ENCODE data around the gene GNAI3.

The GNAI3 gene

DNA sequence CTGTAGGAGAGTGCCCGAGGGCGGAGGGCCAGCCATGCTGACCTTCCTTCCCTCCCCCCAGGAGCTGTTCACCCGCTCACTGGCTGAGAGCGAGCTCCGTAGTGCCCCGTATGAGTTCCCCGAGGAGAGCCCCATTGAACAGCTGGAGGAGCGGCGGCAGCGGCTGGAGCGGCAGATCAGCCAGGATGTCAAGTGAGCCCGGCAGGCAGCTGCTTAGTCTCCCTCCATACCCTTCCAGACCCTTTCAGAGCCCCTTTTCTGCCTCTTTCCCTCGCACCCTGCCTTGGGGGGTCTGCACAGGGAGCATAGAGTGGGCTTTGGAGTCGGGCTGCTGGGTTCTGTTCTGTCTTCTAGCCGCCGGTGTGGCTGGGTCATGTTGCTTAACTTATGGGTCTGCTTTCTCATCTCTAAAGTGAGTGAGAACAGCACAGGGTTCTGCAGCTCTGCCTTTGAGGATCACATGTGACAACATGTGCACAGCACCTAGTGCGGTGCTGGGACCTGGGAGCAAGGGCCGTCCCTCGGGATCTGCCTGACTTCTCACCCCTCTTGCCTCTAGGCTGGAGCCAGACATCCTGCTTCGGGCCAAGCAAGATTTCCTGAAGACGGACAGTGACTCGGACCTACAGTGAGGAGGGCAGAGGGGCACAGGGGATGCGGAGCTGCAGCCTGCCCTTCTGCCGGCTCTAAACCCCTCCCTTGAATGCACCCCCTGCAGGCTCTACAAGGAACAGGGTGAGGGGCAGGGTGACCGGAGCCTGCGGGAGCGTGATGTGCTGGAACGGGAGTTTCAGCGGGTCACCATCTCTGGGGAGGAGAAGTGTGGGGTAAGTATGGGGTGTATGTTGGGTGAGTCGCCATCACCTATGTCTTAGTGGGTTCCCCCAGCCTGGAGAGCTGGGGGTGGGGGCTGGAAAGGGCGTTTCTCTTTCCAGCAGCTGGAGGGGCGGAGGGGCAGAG, 77.5 kb downstream of the GNAI3 start:
- CTCF ChIA-PET = interaction anchor here (0.7 kb wide), 1 partner anchor 14 kb away, joined by 3 read pairs; no protein-coding TSS in a partner anchor
- POLR2A ChIA-PET (ENCODE audit: low non-redundant PET) = no interaction called here
- H3K27ac ChIP-seq = no peak overlapping the region
- no peak for DNase-seq (ENCODE audit: low spot score)
- TF ChIP-seq, protein P1, sequence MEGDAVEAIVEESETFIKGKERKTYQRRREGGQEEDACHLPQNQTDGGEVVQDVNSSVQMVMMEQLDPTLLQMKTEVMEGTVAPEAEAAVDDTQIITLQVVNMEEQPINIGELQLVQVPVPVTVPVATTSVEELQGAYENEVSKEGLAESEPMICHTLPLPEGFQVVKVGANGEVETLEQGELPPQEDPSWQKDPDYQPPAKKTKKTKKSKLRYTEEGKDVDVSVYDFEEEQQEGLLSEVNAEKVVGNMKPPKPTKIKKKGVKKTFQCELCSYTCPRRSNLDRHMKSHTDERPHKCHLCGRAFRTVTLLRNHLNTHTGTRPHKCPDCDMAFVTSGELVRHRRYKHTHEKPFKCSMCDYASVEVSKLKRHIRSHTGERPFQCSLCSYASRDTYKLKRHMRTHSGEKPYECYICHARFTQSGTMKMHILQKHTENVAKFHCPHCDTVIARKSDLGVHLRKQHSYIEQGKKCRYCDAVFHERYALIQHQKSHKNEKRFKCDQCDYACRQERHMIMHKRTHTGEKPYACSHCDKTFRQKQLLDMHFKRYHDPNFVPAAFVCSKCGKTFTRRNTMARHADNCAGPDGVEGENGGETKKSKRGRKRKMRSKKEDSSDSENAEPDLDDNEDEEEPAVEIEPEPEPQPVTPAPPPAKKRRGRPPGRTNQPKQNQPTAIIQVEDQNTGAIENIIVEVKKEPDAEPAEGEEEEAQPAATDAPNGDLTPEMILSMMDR (conservative IDR thresholded peaks at IDR 0.05; ENCODE audit: low read depth) = no peak

DNA sequence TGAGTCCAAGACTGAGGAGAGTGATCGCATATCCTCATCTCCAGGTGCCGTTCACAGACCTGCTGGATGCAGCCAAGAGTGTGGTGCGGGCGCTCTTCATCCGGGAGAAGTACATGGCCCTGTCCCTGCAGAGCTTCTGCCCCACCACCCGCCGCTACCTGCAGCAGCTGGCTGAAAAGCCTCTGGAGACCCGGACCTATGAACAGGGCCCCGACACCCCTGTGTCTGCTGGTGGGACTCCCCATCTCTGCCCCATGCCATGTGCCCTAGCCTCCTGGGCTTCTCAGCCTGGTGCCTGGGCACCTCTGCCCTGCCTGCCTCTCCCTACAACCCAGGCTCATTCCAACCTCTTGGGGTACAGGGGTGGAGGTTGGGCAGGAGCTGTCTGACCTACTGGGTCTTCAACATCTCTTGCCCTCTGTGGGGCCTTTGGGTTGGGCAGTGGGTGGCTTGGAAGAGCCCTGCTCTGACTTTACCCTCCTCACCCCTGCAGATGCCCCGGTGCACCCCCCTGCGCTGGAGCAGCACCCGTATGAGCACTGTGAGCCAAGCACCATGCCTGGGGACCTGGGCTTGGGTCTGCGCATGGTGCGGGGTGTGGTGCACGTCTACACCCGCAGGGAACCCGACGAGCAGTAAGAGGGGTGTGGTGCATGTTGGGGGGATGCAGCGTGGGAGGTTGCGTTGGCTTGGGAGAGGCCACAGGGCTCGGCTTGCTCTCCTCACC, 78.4 kb downstream of the GNAI3 start:
- POLR2A ChIA-PET (ENCODE audit: low non-redundant PET) = no interaction called here
- CTCF ChIA-PET = interaction anchor here (0.6 to 1.2 kb wide), 3 partner anchors 13 to 1148 kb away, joined by 3 to 4 read pairs (median 4); no protein-coding TSS in a partner anchor
- DNase-seq (ENCODE audit: low spot score) = no peak
- TF ChIP-seq, protein P1 (conservative IDR thresholded peaks at IDR 0.05; ENCODE audit: low read depth) = no peak
- H3K27ac ChIP-seq = no peak overlapping the region

DNA sequence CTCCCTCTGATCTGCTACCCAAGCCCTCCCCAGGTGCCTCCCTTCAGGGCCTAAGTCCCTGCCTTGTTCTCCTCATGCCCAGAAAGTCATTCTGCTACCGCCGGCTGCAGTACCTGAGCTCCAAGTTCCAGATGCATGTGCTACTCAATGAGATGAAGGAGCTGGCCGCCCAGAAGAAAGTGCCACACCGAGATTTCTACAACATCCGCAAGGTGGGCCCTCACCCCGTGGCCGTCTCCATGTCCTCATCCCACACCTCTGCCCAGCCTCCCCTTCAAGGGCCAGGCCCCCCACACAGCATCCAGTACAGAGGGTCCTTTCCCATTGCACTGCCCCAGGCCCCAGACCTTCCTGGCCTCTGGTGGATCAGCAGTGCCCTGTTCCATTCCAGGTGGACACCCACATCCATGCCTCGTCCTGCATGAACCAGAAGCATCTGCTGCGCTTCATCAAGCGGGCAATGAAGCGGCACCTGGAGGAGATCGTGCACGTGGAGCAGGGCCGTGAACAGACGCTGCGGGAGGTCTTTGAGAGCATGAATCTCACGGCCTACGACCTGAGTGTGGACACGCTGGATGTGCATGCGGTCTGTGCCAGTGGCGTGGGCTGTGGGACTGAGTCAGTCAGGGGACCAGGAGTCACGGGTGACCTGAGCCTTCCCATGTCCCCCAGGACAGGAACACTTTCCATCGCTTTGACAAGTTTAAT, 79.4 kb downstream of the GNAI3 start:
- CTCF ChIA-PET = interaction anchor here (0.6 to 1.2 kb wide), 3 partner anchors 72 to 320 kb away, joined by 3 to 5 read pairs (median 4); no protein-coding TSS in a partner anchor
- no peak for DNase-seq (ENCODE audit: low spot score)
- TF ChIP-seq, protein P1 (conservative IDR thresholded peaks at IDR 0.05; ENCODE audit: low read depth) = no peak
- H3K27ac ChIP-seq = no peak overlapping the region
- POLR2A ChIA-PET (ENCODE audit: low non-redundant PET) = no interaction called here

DNA sequence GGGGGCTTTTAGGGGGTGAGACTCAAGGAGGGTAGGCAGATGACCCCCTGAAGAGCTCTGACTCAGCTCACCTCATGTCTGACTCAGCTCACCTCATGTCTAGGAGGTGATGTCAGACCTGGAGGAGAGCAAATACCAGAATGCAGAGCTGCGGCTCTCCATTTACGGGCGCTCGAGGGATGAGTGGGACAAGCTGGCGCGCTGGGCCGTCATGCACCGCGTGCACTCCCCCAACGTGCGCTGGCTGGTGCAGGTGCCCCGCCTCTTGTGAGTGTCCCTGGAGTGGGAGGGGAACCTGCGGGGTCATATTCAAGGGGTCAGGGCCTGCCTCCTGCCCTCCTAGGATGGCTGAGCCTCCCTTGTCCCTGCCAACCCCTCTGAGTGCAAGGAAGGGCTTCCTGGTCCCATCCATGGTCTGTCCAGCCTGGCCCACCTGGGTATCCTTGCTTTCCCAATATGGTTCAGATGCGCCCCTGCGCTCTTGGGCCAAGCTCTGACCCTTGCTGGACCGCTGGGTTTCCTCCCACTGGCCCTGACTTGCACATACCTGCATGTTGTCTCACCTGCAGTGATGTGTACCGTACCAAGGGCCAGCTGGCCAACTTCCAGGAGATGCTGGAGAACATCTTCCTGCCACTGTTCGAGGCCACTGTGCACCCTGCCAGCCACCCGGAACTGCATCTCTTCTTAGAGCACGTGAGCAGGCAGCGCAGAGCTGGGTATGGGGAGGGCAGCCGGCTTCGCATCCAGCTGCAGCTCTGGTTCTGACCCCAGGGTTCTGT, 80.3 kb downstream of the GNAI3 start:
- no peak overlapping the region for H3K27ac ChIP-seq
- peak; percentile 21 for DNase-seq (ENCODE audit: low spot score)
- TF ChIP-seq, protein P1 (conservative IDR thresholded peaks at IDR 0.05; ENCODE audit: low read depth) = no peak
- ChIA-PET CTCF (interaction anchor here (0.7 to 1.1 kb wide), 2 partner anchors 83 to 146 kb away, joined by 3 to 5 read pairs; no protein-coding TSS in a partner anchor), POLR2A (ENCODE audit: low non-redundant PET) (no interaction called here)

DNA sequence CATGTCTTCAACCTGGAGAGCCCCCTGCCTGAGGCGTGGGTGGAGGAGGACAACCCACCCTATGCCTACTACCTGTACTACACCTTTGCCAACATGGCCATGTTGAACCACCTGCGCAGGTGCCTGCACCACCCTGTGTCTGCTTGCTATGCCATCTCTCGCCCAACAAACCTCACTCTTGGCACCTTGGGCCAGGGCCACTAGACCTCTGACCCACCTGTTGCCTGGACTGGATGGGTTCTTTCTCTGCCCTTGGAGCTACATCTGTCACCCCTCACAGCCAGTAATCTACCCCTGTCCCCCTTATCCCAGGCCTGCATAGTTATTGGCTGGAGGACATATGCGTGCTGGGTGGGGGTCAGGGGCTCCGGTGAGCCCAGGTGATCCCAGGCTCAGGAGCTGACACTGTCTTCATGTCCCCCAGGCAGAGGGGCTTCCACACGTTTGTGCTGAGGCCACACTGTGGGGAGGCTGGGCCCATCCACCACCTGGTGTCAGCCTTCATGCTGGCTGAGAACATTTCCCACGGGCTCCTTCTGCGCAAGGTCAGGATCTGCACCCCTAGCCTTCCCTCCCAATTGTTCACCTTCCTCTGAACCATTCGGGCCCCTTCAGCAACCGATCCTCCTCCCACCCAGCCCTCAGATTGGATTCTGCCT, 81.1 kb downstream of the GNAI3 start:
- DNase-seq (ENCODE audit: low spot score) = no peak
- CTCF ChIA-PET = interaction anchor here (0.6 to 2.0 kb wide), 6 partner anchors 78 to 1503 kb away, joined by 3 to 9 read pairs (median 4); no protein-coding TSS in a partner anchor
- POLR2A ChIA-PET (ENCODE audit: low non-redundant PET) = no interaction called here
- H3K27ac ChIP-seq = no peak overlapping the region
- TF ChIP-seq, protein P1 (conservative IDR thresholded peaks at IDR 0.05; ENCODE audit: low read depth) = no peak
